Neutrophil (primary cell): ENCODE data around the gene PRR33.
A peak's percentile ranks its signal among the peaks of the same experiment; 100 is the strongest.

Experiments
- H3K27ac ChIP-seq: fragments of 200-600 bp; sonication (generic); 2 replicates; pipeline ENCODE4 v1.5.1; 2016; ENCODE audit warnings: mild to moderate bottlenecking, moderate library complexity
- H3K27me3 ChIP-seq: fragments of 200-600 bp; sonication (generic); 2 replicates; pipeline ENCODE4 v1.6.0; 2016; ENCODE audit warnings: mild to moderate bottlenecking
- H3K36me3 ChIP-seq: fragments of 200-600 bp; sonication (generic); 2 replicates; pipeline ENCODE4 v1.5.1; 2017
- H3K4me1 ChIP-seq, 2 experiments: fragments of 200-600 bp in 1 of 2; sonication (generic) in 1 of 2; 1 replicate in 1 of 2; 2 replicates in 1 of 2; pipeline versions ENCODE4 v1.5.1 to v1.6.1; 2013 to 2016; ENCODE audit warnings: low read depth in 1 of 2, low read length in 1 of 2, mild to moderate bottlenecking in 1 of 2, moderate library complexity in 1 of 2; ENCODE audit not compliant: control insufficient read depth in 1 of 2, insufficient read depth in 1 of 2
- H3K4me3 ChIP-seq, 2 experiments: fragments of 200-600 bp in 1 of 2; sonication (generic) in 1 of 2; 1 replicate in 1 of 2; 2 replicates in 1 of 2; pipeline ENCODE4 v1.5.1; 2013 to 2016; ENCODE audit warnings: low read depth in 1 of 2, low read length in 1 of 2, mild to moderate bottlenecking in 1 of 2, moderate library complexity in 1 of 2
- H3K9me3 ChIP-seq: fragments of 200-600 bp; sonication (generic); 2 replicates; pipeline ENCODE4 v1.5.1; 2016
- TF ChIP-seq, protein P1 (sequence below): fragments of 200-600 bp; sonication (generic); IDR thresholded peaks from 2 replicates; pipeline ENCODE4 v1.5.1; 2016; ENCODE audit warnings: antibody characterized with exemption

Gene PRR33

DNA sequence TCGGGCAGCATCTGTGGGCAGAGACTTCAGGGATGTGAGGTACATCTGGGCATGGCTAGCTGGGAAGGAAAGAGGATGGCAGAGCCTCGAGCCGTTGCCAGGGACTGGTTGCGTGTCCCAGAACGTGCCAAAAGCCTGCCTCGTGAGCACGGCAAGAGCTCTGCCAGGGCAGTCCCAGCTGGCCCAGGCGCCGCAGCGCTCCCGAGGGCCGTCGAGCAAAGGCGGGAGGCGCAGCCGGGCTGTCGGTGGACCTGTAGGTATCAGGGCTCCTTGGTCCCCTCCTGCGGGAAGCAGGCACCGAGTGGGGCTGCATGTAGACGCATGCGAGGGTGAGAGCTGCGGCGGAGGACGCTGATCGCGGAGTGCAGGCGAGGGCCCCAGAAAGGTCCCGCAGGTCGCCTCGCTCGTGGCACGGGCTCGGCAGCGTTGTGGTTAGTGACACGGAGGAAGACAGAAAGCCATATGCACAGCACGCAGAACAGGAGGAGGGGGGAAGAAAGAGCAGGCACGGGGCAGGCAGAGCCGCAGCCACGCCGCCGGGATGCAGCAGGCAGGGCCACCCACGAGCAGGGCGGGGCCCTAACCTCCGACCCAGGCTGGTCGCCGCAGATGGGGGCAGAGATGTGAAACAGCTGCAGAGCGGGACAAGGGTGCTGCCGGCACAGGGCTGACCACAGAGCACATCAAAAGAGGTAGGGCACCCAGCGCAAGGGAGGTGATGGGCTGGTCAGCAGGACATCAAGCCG lies 20.8 kb downstream of the PRR33 start:
- TF ChIP-seq, protein P1, sequence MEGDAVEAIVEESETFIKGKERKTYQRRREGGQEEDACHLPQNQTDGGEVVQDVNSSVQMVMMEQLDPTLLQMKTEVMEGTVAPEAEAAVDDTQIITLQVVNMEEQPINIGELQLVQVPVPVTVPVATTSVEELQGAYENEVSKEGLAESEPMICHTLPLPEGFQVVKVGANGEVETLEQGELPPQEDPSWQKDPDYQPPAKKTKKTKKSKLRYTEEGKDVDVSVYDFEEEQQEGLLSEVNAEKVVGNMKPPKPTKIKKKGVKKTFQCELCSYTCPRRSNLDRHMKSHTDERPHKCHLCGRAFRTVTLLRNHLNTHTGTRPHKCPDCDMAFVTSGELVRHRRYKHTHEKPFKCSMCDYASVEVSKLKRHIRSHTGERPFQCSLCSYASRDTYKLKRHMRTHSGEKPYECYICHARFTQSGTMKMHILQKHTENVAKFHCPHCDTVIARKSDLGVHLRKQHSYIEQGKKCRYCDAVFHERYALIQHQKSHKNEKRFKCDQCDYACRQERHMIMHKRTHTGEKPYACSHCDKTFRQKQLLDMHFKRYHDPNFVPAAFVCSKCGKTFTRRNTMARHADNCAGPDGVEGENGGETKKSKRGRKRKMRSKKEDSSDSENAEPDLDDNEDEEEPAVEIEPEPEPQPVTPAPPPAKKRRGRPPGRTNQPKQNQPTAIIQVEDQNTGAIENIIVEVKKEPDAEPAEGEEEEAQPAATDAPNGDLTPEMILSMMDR: no peak
- H3K27ac ChIP-seq: peak overlapping the region; percentile 18
- H3K4me3 ChIP-seq: no peak overlapping the region
- peaks cover 5 to 94% of the 10 kb centered on the region in 2 experiments for H3K4me1 ChIP-seq
- no peaks in the 10 kb centered on the region for H3K27me3 ChIP-seq
- H3K36me3 ChIP-seq: peaks cover 88% of the 10 kb centered on the region
- H3K9me3 ChIP-seq: no peaks in the 10 kb centered on the region

DNA sequence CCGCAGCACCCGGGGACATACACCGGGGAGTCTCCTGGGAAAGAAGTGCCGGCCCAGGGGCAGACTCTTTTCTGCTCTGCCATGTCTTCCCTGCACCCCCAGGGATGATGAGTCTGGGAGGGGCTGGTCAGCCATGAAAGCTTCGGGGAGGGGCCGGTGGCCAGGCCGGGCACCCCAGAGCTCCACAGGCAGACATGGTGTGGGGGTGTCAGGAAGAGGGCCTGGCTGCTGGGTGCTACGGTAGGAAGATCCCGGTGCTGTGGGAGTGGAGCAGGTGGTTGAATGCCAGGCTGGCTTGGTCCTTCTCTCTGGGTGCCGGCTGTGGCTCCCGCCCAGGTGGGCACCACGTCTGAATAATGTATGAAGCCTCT lies 21.4 kb downstream of the PRR33 start:
- peak overlapping the region; percentile 18 for H3K27ac ChIP-seq
- H3K9me3 ChIP-seq: no peaks in the 10 kb centered on the region
- peaks cover 5 to 93% of the 10 kb centered on the region in 2 experiments for H3K4me1 ChIP-seq
- H3K36me3 ChIP-seq: peaks cover 88% of the 10 kb centered on the region
- TF ChIP-seq, protein P1: no peak
- H3K4me3 ChIP-seq: no peak overlapping the region
- no peaks in the 10 kb centered on the region for H3K27me3 ChIP-seq

DNA sequence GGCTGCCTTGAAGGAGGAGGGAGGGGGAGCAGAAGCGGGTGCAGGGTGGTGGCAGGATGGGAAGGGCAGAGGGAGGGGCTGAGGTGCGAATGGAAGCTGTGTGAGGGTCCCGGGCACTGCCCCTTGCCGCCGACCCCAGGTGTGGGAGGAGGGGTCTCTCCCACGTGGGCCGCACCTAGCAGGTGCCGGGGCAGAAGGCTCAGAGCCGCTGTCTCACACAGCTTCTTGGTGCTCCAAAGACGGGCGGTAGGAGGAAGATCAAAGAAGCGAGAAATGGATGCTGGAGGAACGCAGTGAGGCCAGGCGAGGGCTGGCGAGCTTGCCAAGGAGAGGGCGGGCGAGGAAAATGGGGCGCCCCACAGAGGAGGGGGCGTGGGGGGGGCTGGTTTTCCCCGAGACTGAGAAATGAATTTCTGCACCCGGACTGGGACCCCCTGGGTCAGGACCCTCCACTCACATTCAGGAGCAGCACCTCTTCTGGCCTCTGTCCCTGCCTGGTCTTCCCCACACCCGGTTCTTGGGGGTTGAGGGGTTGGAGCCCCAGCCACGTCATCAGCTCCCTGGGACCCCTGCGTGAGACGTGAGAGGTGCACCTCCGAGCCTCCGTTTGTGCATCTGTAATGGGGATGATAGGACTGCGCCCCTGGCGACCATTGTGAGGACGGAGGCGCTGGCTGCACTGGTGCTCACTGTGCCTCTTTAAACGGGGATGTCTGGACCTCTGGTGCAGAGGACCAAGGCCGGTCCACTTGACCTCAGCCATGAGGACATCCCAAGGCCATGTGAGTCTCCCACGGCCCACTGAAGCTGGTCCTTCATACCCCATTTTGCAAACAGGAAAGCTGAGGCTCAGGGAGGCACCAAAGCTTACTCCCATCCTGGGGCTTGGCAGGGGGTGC lies 22.0 kb downstream of the PRR33 start:
- no peaks in the 10 kb centered on the region for H3K27me3 ChIP-seq
- peaks cover 88% of the 10 kb centered on the region for H3K36me3 ChIP-seq
- H3K9me3 ChIP-seq: no peaks in the 10 kb centered on the region
- TF ChIP-seq, protein P1: no peak
- no peak overlapping the region for H3K4me3 ChIP-seq
- peaks cover 5 to 93% of the 10 kb centered on the region in 2 experiments for H3K4me1 ChIP-seq
- peak overlapping the region; percentile 45 for H3K27ac ChIP-seq

DNA sequence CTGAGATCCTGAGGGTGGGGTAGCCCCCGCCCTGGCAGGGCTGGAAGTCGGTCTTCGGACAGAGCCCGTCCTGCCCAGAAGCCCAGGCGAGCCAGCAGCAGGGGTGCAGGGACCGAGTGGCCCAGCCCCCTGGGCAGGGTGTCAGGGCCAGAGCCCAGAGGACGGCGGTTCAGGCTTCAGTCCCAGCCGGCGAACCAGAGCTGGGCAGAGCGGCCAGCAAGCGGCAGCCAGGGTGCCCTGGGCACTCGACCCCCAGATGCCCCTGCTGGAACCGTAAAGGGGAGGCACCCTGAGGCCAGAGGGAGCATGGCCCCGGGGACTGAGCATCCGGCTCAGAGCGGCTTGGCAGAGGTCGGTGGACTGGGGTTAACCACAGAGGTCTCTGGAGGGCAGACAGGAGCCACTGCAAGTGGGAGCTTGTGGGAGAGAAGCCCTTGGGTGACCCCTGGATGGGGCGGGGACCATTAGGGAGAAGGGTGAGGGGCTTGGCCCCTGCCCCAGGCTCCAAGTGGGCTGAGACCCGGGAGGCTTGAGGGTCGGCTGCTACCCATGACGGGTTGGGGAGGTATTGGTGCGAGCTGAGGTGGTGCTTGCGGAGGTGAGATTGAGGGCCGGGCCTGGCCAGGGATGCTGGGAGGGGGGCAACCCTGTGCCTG lies 22.9 kb downstream of the PRR33 start:
- Histone ChIP-seq H3K4me3 (no peak overlapping the region), H3K27me3 (no peaks in the 10 kb centered on the region), H3K4me1 (peaks cover 5 to 97% of the 10 kb centered on the region in 2 experiments), H3K27ac (peak overlapping the region; percentile 45), H3K9me3 (no peaks in the 10 kb centered on the region), H3K36me3 (peaks cover 92% of the 10 kb centered on the region)
- TF ChIP-seq, protein P1: no peak

DNA sequence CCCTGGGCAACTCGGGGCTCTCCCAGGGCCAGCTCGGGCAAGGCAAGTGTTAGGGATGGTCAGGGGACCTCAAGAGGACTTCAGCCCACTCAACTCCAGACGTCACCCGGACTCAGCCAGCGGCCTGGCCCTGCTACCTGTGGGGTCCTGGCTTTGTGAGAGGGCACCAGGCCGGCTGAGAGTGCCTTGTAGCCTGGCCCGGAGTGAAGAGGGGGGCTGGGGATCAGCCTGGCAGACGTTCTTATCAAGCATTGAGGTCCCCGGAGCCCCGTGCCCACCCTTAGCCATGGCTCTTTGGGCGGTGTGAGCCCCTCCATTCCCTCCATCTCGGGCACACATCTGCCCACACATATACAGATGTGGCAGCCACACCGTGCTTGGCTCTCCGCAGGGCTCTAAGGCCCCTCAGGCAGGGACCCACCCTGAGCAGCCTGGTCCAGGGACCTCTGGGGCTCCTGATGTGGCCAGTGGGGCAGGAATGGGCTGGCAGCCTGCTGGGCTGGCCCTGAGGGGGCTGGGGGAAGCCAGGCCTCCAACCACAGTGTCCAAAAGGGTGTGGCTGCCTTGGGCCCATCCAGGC lies 23.5 kb downstream of the PRR33 start:
- peaks cover 11 to 98% of the 10 kb centered on the region in 2 experiments for H3K4me1 ChIP-seq

More for the DNA sequence above, 23.5 kb downstream of the PRR33 start:
- TF ChIP-seq, protein P1: no peak
- H3K36me3 ChIP-seq: peaks cover 97% of the 10 kb centered on the region
- H3K27ac ChIP-seq: peak overlapping the region; percentile 45
- no peaks in the 10 kb centered on the region for H3K27me3 ChIP-seq
- H3K4me3 ChIP-seq: no peak overlapping the region
- H3K9me3 ChIP-seq: no peaks in the 10 kb centered on the region
